Thyroid gland (tissue), 4 donors: ENCODE results near the gene ASCL1.

Experiments used
- CTCF ChIP-seq, 6 experiments: fragments of 200-600 bp in 3 of 6; fragments of 450-650 bp in 3 of 6; sonication (generic) in 3 of 6; IDR thresholded peaks; one replicate each; pipeline ENCODE4 v1.5.1; 2016 to 2019; ENCODE audit warnings: antibody characterized with exemption in 6 of 6, mild to moderate bottlenecking in 2 of 6, inconsistent platforms in 1 of 6, moderate library complexity in 1 of 6
- POLR2A ChIP-seq, 2 donors: fragments of 450-650 bp; IDR thresholded peaks; one replicate each; pipeline ENCODE4 v1.6.1; 2017; ENCODE audit warnings: antibody characterized with exemption in 2 of 2, mild to moderate bottlenecking in 2 of 2, moderate library complexity in 1 of 2

DNA sequence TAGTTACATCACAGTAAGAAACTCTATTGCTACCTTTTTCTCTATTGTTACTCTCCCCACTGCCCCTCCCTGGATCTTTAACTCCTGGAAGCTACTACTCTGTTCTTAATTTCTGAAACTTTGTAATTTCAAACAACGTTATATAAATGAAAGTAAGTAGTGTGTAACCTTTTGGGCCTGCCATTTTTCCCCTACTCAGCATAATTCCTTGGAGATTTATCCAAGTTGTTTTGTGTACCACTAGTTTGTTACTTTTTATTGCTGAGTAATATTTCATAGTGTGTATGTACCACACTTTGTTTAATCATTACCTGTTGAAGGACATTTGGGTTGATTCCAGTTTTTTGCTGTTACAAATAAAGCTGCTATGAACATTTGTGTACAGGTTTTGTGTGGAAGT is 37.9 kb downstream of the ASCL1 start:
- TF ChIP-seq CTCF (IDR thresholded peaks at IDR 0.05), result no peak
- TF ChIP-seq POLR2A (IDR thresholded peaks at IDR 0.05), result no peak
